ENCODE measurements around the gene GSDMA.
"Not testable (repeated sequence)": the region's sequence is repeated elsewhere in the genome, so short reads cannot be mapped to it uniquely, and the experiment has no call there.

The GSDMA gene

DNA sequence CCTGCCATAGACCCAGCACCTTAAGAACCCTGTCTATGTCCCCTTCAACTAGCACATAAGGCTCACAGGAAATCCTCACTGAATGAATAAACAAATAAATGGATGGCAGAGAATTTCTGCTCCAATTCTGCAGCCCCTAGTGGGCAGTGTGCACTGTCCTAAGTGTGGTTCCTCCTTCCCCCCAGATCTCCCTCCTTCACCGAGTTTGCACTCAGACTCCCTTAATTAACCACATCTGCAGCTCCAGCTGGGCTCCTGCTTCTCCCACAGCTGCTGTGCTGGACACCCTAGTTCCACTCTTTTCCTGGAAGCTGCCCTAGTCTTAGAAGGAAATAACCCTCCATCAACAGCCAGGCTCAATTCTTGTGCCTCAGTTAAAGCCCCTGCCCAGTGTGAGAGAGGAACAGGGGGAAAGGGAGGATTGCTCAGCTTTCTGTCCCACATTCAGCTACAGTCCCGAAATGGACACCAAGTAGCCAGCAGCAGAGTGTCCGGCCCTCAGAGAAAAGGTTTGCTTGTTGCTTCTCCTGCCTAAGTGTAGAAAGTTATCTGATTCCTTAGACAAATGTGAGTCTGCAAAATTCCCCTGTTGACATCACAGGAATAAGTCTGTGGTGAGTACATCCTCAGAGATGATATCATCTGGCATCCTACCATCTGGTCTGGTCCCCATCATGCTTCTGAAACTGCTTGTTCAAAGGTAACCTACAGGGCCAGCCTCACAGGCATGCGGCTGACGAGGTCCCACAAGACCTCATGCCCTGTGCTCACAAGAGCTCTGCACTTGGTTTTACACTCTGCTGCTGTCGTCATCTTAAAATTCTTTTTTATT is 23.0 kb upstream of the GSDMA start:
- in situ Hi-C loops (cut with MboI; ENCODE audit: low sequenced_read_pairs), result no loop called here
- no peaks in the 10 kb centered on the region for H3K4me1 ChIP-seq
- no peaks in the 10 kb centered on the region for H3K36me3 ChIP-seq (replicated peaks)
- peak in 1 of 2 experiments; percentile 32 for DNase-seq (ENCODE audit: low spot score in 2 of 2)
- peaks cover 4% of the 10 kb centered on the region; the same call in 1 of the 2 replicates for H3K27me3 ChIP-seq (ENCODE audit: low read depth)
- no peak overlapping the region for H3K4me3 ChIP-seq
- no peaks in the 10 kb centered on the region for H3K9me3 ChIP-seq

DNA sequence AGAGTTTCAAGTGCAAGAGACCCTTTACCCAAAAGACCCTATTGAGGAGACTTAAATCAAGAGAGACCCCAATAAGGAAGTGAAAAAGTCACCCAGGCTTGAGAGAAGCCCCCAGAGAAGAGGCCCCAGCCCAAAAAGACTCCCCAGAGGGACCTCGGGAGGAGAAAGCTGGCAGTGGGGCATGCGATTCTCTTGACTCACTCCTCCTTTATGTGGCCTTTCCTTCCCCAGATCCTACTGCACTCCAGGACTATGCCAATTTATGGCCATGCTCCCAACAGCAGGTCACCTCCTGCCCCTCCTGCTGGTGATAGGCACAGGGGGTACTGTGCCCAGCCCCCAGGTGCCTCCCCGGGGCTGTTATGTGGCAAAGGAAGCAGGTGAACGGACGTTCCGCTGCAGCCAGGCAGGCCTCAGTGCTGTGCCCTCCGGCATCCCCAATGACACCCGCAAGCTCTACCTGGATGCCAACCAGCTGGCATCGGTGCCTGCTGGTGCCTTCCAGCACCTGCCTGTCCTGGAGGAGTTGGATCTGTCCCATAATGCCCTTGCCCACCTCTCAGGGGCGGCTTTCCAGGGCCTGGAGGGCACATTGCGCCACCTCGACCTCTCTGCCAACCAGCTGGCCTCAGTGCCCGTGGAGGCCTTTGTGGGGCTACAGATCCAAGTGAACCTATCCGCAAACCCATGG is 19.0 kb upstream of the GSDMA start:
- Histone ChIP-seq H3K4me3 (no peak overlapping the region), H3K4me1 (no peaks in the 10 kb centered on the region), H3K27me3 (ENCODE audit: low read depth) (peaks cover 4% of the 10 kb centered on the region; the same call in 1 of the 2 replicates), H3K36me3 (replicated peaks) (no peaks in the 10 kb centered on the region), H3K9me3 (no peaks in the 10 kb centered on the region)
- DNase-seq (ENCODE audit: low spot score in 2 of 2), result no peak
- in situ Hi-C loops (cut with MboI; ENCODE audit: low sequenced_read_pairs), result no loop called here

DNA sequence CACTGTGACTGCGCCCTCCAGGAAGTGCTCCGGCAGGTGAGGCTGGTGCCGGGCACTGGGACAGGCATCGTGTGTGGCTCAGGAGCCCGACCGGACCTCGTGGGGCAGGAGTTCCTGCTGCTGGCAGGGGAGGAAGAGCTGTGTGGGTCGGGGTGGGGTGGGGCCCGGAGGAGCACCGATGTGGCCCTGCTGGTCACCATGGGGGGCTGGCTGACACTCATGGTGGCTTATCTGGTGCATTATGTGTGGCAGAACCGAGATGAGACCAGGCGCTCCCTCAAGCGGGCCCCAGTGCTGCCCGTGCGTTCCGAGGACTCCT is 18.5 kb upstream of the GSDMA start:
- Histone ChIP-seq H3K36me3 (replicated peaks) (no peaks in the 10 kb centered on the region), H3K27me3 (ENCODE audit: low read depth) (peaks cover 4% of the 10 kb centered on the region; the same call in 1 of the 2 replicates), H3K9me3 (no peaks in the 10 kb centered on the region), H3K4me1 (no peaks in the 10 kb centered on the region), H3K4me3 (no peak overlapping the region)
- in situ Hi-C loops (cut with MboI; ENCODE audit: low sequenced_read_pairs), result no loop called here
- no peak for DNase-seq (ENCODE audit: low spot score in 2 of 2)

DNA sequence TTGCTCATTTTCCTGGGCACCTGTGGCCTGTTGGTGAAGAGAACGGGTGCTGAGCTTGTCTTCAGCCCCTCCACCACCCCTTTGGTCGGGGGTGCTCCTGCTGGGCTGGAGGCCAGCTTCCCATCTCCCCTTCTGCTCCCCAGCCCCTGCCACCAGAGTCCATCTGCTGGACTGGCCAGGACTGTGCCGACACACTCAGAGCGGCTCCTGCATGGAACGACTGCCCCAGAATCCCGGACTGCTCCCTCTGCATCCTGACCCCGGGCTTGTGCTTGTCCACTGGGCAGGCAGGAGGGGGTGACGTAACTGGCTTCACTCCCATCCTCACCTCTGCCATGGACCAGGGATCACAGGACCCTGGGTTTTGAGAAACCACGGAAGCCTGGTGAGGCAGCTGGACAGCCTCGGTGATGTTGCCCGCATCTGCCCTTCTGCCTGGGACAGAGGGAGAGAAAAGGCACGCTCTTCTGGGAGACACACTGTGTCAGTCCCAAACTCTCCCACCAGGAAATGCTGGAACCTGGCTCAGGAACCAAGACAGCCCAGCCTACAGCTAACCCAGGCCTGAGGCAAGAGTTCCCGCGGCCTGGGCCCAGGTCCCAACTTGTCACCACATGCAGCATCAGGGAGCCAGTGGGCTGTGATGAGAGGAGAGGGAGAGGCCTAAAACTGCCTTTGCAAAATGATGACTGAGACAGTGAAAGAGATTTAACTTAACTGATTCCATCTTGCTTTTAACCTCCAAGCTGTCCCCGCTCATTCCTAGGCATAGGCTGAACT is 16.1 kb upstream of the GSDMA start:
- no peaks in the 10 kb centered on the region for H3K9me3 ChIP-seq
- no peak for DNase-seq (ENCODE audit: low spot score in 2 of 2)
- H3K36me3 ChIP-seq (replicated peaks), result no peaks in the 10 kb centered on the region
- no peak overlapping the region for H3K4me3 ChIP-seq
- H3K27me3 ChIP-seq (ENCODE audit: low read depth), result 0 out of 2 replicates have a peak, but pooled peaks cover 4% of the 10 kb centered on the region
- no peaks in the 10 kb centered on the region for H3K4me1 ChIP-seq
- in situ Hi-C loops (cut with MboI; ENCODE audit: low sequenced_read_pairs), result no loop called here

DNA sequence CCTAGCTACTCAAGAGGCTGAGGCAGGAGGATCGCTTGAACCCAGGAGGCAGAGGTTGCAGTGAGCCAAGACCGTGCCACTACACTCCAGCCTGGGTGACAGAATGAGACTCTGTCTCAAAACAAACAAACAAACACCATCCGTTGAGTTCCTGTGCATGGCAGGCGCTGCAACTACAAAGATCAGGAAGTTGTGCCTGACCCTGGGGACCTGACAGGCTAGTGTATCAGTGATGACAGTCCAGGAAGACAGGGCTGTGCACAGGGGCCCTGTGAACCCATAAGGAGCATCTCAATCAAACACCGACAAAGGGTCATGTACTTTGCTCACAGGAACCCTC is 14.3 kb upstream of the GSDMA start:
- H3K36me3 ChIP-seq (replicated peaks); H3K27me3 ChIP-seq (ENCODE audit: low read depth); H3K9me3 ChIP-seq; H3K4me3 ChIP-seq; DNase-seq (ENCODE audit: low spot score in 2 of 2); H3K4me1 ChIP-seq; in situ Hi-C loops (cut with MboI; ENCODE audit: low sequenced_read_pairs): not testable (repeated sequence)

DNA sequence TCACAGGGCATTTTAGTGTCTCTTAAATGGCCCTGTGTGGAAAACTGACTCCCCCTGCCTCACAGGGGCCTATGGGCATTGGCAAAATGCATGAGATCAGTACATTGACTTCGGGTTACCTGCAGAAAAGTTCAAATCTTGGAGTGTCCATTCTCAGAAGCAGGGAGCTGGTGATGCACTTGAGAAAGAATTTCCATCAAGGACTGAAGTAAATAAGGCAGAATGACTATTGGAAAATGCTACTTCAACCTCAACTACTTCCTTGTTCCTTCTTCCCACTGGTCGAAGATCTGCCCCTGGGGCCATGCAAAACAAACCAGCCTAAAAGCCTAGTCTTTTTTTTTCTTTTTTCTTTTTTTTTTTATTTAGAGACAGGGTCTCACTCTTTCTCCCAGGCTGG is 13.8 kb upstream of the GSDMA start:
- no peaks in the 10 kb centered on the region for H3K9me3 ChIP-seq
- in situ Hi-C loops (cut with MboI; ENCODE audit: low sequenced_read_pairs), result no loop called here
- peaks cover 9% of the 10 kb centered on the region for H3K4me1 ChIP-seq
- no peaks in the 10 kb centered on the region for H3K36me3 ChIP-seq (replicated peaks)
- no peak overlapping the region for H3K4me3 ChIP-seq
- no peak for DNase-seq (ENCODE audit: low spot score in 2 of 2)
- H3K27me3 ChIP-seq (ENCODE audit: low read depth), result no peaks in the 10 kb centered on the region

DNA sequence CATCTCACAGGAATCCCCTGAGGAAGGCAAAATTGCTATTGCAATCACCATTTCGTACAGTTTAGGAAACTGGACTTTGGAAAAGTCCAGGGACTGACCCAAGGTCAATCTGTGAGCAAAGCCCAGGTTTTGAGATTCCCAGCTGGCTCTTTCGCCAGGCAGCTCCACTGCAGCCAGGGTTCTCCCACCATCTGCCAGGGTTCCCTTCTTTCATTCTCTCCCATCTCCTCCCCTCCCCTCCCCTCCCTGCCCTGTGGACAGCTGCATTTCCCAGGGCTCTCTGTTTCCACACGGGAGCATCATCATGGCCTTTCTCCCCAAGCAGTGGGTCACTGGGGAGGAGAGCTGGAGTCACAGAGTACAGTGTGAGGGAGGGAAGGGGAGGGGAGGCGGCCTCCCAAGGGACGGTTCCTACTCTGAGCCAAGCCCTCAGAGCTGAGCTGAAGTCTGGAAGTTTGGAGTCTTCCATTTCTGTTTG is 11.9 kb upstream of the GSDMA start:
- in situ Hi-C loops (cut with MboI; ENCODE audit: low sequenced_read_pairs), result no loop called here
- H3K9me3 ChIP-seq, result no peaks in the 10 kb centered on the region
- no peaks in the 10 kb centered on the region for H3K36me3 ChIP-seq (replicated peaks)
- no peak overlapping the region for H3K4me3 ChIP-seq
- peak in 1 of 2 experiments; percentile 18 for DNase-seq (ENCODE audit: low spot score in 2 of 2)
- H3K4me1 ChIP-seq, result peaks cover 14% of the 10 kb centered on the region
- H3K27me3 ChIP-seq (ENCODE audit: low read depth), result no peaks in the 10 kb centered on the region

DNA sequence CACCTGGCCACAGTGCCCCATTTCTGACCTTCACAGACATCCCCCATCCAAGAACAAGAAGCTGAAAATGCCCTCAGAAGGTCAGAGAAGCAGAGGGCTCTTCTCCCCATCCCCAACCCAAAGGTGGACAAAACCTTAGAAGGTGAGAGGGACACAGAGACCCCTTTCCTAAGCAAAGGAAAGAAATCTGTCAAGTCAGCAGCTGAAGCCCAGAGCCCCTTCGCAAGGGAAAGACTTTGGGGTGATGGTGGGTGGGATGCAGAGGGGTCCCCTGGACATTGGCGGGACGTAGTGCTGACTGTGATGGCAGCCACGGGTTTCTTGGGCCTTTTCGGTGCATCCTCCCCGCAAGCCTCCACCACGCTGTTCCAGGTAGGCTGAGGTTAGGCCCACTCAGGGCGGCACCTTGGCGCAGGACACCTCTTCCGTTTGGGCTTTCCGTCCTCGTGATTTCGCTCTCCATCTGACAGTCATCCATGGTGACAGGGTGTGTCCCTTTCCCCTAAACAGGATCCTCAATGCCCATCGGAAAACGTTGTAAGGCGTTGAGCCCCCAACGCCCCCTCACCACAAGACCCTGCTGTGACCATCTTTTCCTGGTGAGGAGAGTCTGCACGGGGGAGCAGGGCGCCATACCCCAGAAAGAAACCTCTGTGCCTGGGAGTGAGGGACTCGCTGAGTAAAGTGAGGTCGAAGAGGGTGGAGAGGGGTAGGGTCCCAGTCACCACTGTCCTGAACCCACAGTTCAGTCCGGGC is 10.7 kb upstream of the GSDMA start:
- in situ Hi-C loops (cut with MboI; ENCODE audit: low sequenced_read_pairs), result no loop called here
- no peak for DNase-seq (ENCODE audit: low spot score in 2 of 2)
- H3K4me1 ChIP-seq, result peaks cover 20% of the 10 kb centered on the region
- no peaks in the 10 kb centered on the region for H3K36me3 ChIP-seq (replicated peaks)
- H3K4me3 ChIP-seq, result peak overlapping the region; percentile 23
- no peaks in the 10 kb centered on the region for H3K27me3 ChIP-seq (ENCODE audit: low read depth)
- H3K9me3 ChIP-seq, result no peaks in the 10 kb centered on the region

DNA sequence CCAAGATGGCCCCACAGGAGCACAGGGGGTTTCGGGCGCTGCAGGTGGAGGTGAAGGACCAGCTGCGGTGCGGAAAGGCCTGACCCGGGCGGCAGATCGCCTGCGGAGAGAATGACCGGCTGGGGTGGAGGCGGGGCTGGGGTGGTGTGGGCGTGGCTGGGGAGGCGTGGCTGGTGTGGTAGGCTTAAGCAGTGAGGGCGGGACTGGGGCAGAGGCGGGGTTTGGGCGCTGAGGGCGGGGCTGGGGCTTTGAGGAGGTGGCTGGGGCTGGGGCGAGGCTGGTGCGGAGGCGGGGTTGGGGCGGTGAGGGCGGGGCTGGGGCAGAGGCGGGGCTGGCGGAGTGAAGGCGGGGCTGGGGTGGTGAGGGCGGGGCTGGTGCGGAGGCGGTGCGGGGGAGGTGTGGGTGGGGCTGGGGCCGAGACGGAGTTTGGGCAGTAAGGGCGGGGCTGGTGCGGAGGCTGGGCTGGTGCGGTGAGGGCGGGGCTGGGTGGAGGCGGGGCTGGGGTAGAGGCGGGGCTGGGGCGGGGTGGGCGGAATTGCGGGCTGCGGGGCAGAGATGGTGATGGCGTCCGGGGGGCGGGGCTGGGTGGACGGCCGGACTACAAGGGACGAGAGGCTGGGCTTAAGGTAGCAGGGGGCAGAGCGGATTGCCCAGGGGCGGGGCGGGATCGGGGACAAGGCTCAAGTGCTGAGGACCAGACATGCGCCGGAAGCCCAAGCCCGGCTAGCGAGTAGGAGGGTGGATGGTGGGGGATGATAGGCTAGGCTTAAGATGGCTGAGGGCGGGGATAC is 9.9 kb upstream of the GSDMA start:
- peak; percentile 95 to 100 for DNase-seq (ENCODE audit: low spot score in 2 of 2)
- Histone ChIP-seq H3K4me1 (peaks cover 20% of the 10 kb centered on the region), H3K4me3 (peak overlapping the region; percentile 23), H3K36me3 (replicated peaks) (no peaks in the 10 kb centered on the region), H3K9me3 (no peaks in the 10 kb centered on the region), H3K27me3 (ENCODE audit: low read depth) (no peaks in the 10 kb centered on the region)
- in situ Hi-C loops (cut with MboI; ENCODE audit: low sequenced_read_pairs), result no loop called here

DNA sequence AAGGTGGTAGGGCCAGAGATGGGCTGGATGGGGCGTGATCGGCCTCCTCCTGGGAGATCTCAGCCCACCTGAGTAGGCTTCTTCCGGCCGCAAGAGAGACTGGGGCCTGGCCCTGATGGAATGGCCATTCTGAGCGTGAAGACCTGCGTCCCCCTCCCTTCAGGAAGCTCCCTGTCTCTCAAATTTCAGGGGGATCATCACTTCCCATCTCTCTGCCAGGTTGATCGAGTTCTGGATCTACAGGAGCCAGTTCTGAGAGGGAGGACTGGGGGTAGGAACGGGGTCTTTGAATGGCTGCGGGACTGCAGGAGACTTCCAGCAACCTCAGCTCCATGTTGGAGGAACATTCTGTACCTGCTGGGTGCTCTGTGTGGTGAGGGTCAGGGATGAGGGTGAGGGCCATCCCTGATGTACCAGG is 9.3 kb upstream of the GSDMA start:
- H3K4me3 ChIP-seq, result peak overlapping the region; percentile 22
- peaks cover 20% of the 10 kb centered on the region for H3K4me1 ChIP-seq
- DNase-seq (ENCODE audit: low spot score in 2 of 2), result no peak
- no peaks in the 10 kb centered on the region for H3K36me3 ChIP-seq (replicated peaks)
- no peaks in the 10 kb centered on the region for H3K9me3 ChIP-seq
- in situ Hi-C loops (cut with MboI; ENCODE audit: low sequenced_read_pairs), result no loop called here
- no peaks in the 10 kb centered on the region for H3K27me3 ChIP-seq (ENCODE audit: low read depth)

DNA sequence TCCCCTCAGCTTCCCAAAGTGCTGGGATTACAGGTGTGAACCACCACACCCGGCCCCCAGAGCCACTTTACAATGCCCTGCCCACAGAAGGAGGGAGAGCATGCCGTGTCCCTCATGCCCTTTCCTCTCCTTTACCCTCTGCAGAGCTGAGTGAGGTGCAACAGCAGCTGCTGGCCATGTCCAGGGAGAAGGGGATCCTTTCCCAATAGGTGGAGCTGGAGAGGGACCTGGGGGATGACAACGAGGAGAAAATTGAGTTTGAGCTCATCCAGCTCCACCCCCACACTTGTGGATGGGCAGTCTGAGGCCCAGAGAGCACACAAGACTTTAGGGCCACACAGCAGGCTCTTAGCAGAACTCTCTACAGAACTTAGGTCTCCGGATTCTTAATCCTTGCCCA is 7.9 kb upstream of the GSDMA start:
- Histone ChIP-seq H3K36me3 (replicated peaks) (no peaks in the 10 kb centered on the region), H3K9me3 (no peaks in the 10 kb centered on the region), H3K4me1 (peaks cover 27% of the 10 kb centered on the region), H3K27me3 (ENCODE audit: low read depth) (no peaks in the 10 kb centered on the region), H3K4me3 (no peak overlapping the region)
- no peak for DNase-seq (ENCODE audit: low spot score in 2 of 2)
- in situ Hi-C loops (cut with MboI; ENCODE audit: low sequenced_read_pairs), result no loop called here

DNA sequence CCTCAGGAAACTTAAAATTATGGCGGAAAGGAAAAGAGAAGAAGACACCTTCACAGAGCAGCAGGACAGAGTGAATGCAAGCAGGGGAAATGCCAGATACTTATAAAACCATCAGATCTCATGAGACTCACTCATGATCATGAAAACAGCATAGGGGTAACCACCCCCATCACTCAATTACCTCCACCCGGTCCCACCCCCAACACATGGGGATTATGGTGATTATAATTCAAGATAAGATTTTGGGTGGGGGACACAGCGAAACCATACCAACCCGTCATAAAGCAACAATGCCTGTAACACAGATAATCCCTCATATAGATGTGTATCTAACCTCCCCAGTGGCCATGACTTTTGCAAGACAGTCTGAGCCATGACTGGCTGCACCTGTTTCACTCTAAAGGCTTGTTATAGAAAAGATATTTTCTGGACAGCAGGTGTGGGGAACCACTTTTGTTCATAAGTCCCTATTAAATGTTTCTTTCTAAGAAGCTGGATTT is 7.0 kb upstream of the GSDMA start:
- no peaks in the 10 kb centered on the region for H3K9me3 ChIP-seq
- no peaks in the 10 kb centered on the region for H3K27me3 ChIP-seq (ENCODE audit: low read depth)

More for the DNA sequence above, 7.0 kb upstream of the GSDMA start:
- DNase-seq (ENCODE audit: low spot score in 2 of 2), result peak; percentile 63
- H3K4me3 ChIP-seq, result no peak overlapping the region
- no peaks in the 10 kb centered on the region for H3K36me3 ChIP-seq (replicated peaks)
- H3K4me1 ChIP-seq, result peaks cover 27% of the 10 kb centered on the region
- in situ Hi-C loops (cut with MboI; ENCODE audit: low sequenced_read_pairs), result no loop called here

All from HAP-1 (cell line).